Fibroblast of lung (primary cell): ENCODE measurements around the gene HPCAL1. TPM values are rescaled to one million over a fixed set of nuclear protein-coding genes. Genes with fewer than 3 reads are reported as not detected.

Experiments used
- DNase-seq, 2 donors: peaks; one replicate each; pipeline versions ENCODE4 v3.0.0 to v3.0.0-alpha.2; 2010; ENCODE audit warnings: low read depth in 2 of 2
- H2AFZ ChIP-seq: 2 replicates; pipeline ENCODE4 v1.5.1; 2012; ENCODE audit warnings: low read length, control low read depth, inconsistent platforms
- H3K27ac ChIP-seq: 2 replicates; pipeline ENCODE4 v1.5.1; 2011; ENCODE audit warnings: low read length, control low read depth; ENCODE audit not compliant: insufficient read depth
- H3K27me3 ChIP-seq: 2 replicates; pipeline ENCODE4 v1.5.1; 2011; ENCODE audit warnings: mild to moderate bottlenecking, low read length; ENCODE audit not compliant: control insufficient read depth, insufficient read depth
- H3K36me3 ChIP-seq: 2 replicates; pipeline ENCODE4 v1.5.1; 2011; ENCODE audit warnings: low read length; ENCODE audit not compliant: control insufficient read depth, insufficient read depth
- H3K4me1 ChIP-seq: 2 replicates; pipeline ENCODE4 v1.5.1; 2011; ENCODE audit warnings: low read length; ENCODE audit not compliant: control insufficient read depth, insufficient read depth; ENCODE audit errors: extremely low read depth
- H3K4me2 ChIP-seq: 2 replicates; pipeline ENCODE4 v1.5.1; 2011; ENCODE audit warnings: low read length, control low read depth; ENCODE audit not compliant: insufficient read depth; ENCODE audit errors: extremely low read depth
- H3K4me3 ChIP-seq, 4 experiments: fragments of 200-600 bp in 1 of 4; sonication (generic) in 1 of 4; replicated peaks in 1 of 4; 2 replicates each; pipeline ENCODE4 v1.5.1; 2011 to 2016; ENCODE audit warnings: low read length in 4 of 4, low read depth in 3 of 4, mild to moderate bottlenecking in 3 of 4, control low read depth in 2 of 4, inconsistent platforms in 1 of 4, mixed read lengths in 1 of 4; ENCODE audit not compliant: insufficient read depth in 1 of 4; ENCODE audit errors: control extremely low read depth in 1 of 4
- H3K79me2 ChIP-seq: 2 replicates; pipeline ENCODE4 v1.5.1; 2012; ENCODE audit warnings: mild to moderate bottlenecking, low read length, inconsistent platforms; ENCODE audit not compliant: control insufficient read depth, insufficient read depth
- H3K9ac ChIP-seq: 2 replicates; pipeline ENCODE4 v1.5.1; 2011; ENCODE audit warnings: mild to moderate bottlenecking, low read length, control low read depth; ENCODE audit not compliant: insufficient read depth
- H3K9me3 ChIP-seq: 2 replicates; pipeline ENCODE4 v1.5.1; 2012; ENCODE audit warnings: low read depth, low read length; ENCODE audit not compliant: control insufficient read depth, insufficient read depth
- H4K20me1 ChIP-seq: 2 replicates; pipeline ENCODE4 v1.5.1; 2011; ENCODE audit warnings: low read length; ENCODE audit not compliant: control insufficient read depth, insufficient read depth; ENCODE audit errors: extremely low read depth
- EZH2 ChIP-seq: IDR thresholded peaks from 2 replicates; pipeline ENCODE4 v1.5.1; 2012; ENCODE audit warnings: low read length, control low read depth, mild to moderate bottlenecking; ENCODE audit errors: missing control alignments
- polyA plus RNA-seq, 2 donors: library from polyadenylated mRNA; depleted of rRNA in 1 of 2; stranded (reverse) in 1 of 2; unstranded in 1 of 2; fragments of >200 nt; gene quantifications; 2 replicates each; pipeline ENCODE4 v1.2.1, GENCODE V29; 2011 to 2012; ENCODE audit warnings: missing spikeins in 1 of 2
- total RNA-seq: library from RNA; depleted of rRNA; stranded (reverse); fragments of >200 nt; gene quantifications from 2 replicates; pipeline ENCODE4 v1.2.1, GENCODE V29; 2014
- TF ChIP-seq, protein P1 (sequence below), 2 donors: IDR thresholded peaks in 1 of 2; conservative IDR thresholded peaks in 1 of 2; 1 replicate in 1 of 2; 2 replicates in 1 of 2; pipeline ENCODE4 v1.5.1; 2011 to 2012; ENCODE audit warnings: low read length in 2 of 2, control low read depth in 1 of 2, inconsistent platforms in 1 of 2, low read depth in 1 of 2, mild to moderate bottlenecking in 1 of 2

The HPCAL1 gene
- total and polyA plus RNA-seq, 2 donors (not counting 1 experiment from before 2014, with no cell fraction given): 11.4 to 34.5 TPM

DNA sequence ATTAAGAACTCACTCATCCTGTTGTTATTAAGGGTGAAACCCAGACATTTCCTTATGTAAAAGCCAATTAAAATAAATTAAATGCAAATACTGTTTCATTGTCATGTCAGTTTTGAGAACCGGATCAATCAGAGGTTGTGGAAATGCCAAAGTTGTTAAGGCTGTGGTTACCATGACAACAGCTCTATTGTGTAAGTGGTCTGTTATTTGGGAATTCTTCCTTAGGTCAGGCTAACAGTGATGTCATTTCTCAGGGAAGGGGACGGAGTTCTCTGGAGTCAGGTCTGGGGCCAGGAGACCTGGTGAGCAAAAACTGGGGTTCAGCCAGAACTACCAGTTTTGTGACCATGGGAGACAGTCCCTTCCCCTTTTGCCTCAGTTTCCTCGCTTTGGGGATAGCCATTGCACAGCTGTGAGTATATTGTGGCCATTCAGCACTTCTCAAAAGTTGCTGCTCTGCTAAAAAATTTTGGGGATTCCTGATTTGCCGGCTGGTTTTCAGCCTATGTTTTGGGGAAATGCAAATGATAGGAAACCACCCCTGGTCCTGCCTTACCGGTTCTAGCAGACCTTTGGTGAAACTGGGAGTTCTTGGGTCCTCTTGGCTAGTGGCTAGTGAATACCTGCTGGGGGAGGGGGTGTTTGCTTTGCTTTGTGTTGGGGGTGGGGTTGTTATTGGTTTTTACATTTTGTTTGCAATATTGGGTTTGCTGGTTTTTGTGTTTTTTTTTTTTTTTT is 21.6 kb downstream of the HPCAL1 start:
- Histone ChIP-seq H3K79me2 (no peaks in the 10 kb centered on the region), H3K4me1 (no peaks in the 10 kb centered on the region), H3K36me3 (no peaks in the 10 kb centered on the region), H3K4me2 (no peak overlapping the region), H4K20me1 (no peaks in the 10 kb centered on the region), H3K27me3 (no peaks in the 10 kb centered on the region), H2AFZ (no peak overlapping the region), H3K9me3 (no peaks in the 10 kb centered on the region), H3K9ac (no peak overlapping the region), H3K4me3 (no peak overlapping the region), H3K27ac (no peak overlapping the region)
- DNase-seq: peak; percentile 47 to 65
- TF ChIP-seq, protein P1, sequence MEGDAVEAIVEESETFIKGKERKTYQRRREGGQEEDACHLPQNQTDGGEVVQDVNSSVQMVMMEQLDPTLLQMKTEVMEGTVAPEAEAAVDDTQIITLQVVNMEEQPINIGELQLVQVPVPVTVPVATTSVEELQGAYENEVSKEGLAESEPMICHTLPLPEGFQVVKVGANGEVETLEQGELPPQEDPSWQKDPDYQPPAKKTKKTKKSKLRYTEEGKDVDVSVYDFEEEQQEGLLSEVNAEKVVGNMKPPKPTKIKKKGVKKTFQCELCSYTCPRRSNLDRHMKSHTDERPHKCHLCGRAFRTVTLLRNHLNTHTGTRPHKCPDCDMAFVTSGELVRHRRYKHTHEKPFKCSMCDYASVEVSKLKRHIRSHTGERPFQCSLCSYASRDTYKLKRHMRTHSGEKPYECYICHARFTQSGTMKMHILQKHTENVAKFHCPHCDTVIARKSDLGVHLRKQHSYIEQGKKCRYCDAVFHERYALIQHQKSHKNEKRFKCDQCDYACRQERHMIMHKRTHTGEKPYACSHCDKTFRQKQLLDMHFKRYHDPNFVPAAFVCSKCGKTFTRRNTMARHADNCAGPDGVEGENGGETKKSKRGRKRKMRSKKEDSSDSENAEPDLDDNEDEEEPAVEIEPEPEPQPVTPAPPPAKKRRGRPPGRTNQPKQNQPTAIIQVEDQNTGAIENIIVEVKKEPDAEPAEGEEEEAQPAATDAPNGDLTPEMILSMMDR (conservative IDR thresholded peaks at IDR 0.05 in 1 of 2, IDR thresholded peaks at IDR 0.05 in 1 of 2; ENCODE audit: low read depth in 1 of 2, low read length in 2 of 2): no peak
- TF ChIP-seq EZH2: no peak

DNA sequence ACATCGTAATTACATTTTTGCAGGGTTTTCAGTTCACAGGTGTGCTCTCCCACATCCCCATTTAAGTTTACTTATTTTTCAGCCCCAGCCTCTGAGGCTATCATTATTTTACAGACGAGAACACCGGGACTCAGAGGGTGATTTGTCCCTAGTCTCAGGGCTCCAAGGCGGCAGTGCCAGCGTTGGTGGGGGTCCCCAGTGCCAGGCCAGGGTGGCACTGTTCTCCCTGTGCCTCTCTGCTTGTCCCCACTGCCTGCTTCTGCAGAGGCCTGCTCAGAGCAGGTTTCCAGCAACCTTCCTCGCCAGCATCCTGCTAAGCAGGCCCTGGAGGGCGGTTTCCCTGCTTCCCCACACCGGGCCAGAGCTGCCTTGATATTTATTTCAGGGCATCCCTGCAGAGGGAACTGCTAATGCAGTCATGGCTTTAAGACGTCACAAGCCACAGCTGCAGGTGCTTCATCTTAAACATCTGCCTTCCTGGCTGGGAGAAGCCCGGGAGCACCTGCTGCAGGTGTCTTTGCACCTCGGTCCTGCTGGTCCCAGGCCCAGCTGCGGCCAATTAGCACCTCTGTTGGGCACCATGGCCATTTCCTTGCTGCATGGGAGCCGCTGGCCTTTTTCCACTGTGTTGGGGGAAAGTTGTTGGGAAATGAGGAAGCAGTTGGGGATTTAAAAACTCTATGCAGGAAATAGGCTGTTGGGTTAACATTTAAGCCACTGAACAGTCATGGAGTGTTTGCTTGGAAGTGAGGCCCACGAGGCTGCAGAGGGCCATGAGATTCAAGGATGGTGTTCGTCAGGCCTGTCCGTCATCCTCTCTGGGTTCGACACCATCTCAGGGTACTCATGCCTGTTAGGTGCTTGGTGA is 22.8 kb downstream of the HPCAL1 start:
- TF ChIP-seq EZH2: no peak
- TF ChIP-seq, protein P1 (conservative IDR thresholded peaks at IDR 0.05 in 1 of 2, IDR thresholded peaks at IDR 0.05 in 1 of 2; ENCODE audit: low read depth in 1 of 2, low read length in 2 of 2): no peak
- Histone ChIP-seq H3K79me2 (no peaks in the 10 kb centered on the region), H3K9me3 (no peaks in the 10 kb centered on the region)

DNA sequence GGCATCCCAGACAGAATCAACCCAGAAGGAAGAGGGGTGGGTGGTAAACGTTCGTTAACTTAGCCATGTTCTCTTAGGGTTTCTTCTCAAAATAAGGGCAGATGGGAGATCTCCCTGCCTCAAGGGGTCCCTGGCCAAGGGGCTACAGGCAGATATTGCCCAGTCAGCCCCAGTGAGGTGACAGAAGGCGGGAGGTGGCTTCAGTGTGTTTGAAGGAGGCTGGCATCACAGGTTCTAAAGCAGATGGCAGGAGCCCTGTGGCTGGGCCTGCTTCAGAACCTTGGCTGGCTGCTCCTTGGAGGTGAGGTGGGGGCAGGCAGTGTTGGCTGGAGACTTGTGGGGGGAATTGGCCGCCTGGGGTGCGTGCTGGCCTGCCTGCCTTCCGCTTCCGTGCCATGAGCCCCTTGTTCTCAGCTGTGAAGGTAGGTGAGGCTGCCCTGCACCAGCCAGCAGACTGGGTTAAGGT is 23.5 kb downstream of the HPCAL1 start:
- Histone ChIP-seq H3K36me3 (no peaks in the 10 kb centered on the region), H3K4me1 (peaks cover 3% of the 10 kb centered on the region), H3K9ac (no peak overlapping the region), H3K4me2 (no peak overlapping the region), H3K27me3 (no peaks in the 10 kb centered on the region), H2AFZ (no peak overlapping the region), H3K79me2 (no peaks in the 10 kb centered on the region), H4K20me1 (no peaks in the 10 kb centered on the region), H3K27ac (no peak overlapping the region), H3K9me3 (no peaks in the 10 kb centered on the region), H3K4me3 (no peak overlapping the region)
- DNase-seq: no peak
- TF ChIP-seq, protein P1 (conservative IDR thresholded peaks at IDR 0.05 in 1 of 2, IDR thresholded peaks at IDR 0.05 in 1 of 2; ENCODE audit: low read depth in 1 of 2, low read length in 2 of 2): no peak
- no peak for TF ChIP-seq EZH2

More for the DNA sequence above, 22.8 kb downstream of the HPCAL1 start:
- Histone ChIP-seq H3K9ac (no peak overlapping the region), H2AFZ (no peak overlapping the region), H3K36me3 (no peaks in the 10 kb centered on the region), H3K4me2 (no peak overlapping the region), H3K27me3 (no peaks in the 10 kb centered on the region), H4K20me1 (no peaks in the 10 kb centered on the region), H3K4me3 (no peak overlapping the region), H3K4me1 (peaks cover 1% of the 10 kb centered on the region), H3K27ac (no peak overlapping the region)
- no peak for DNase-seq
